RPMI7951 (cell line): ENCODE measurements around the gene TDRD12. TPM values are rescaled to one million over a fixed set of nuclear protein-coding genes. Genes with fewer than 3 reads are reported as not detected.
"Not testable (repeated sequence)": the region's sequence is repeated elsewhere in the genome, so short reads cannot be mapped to it uniquely, and the experiment has no call there.

Experiments used
- DNase-seq: peaks from one replicate; pipeline ENCODE4 v3.0.0-alpha.2; 2012; ENCODE audit warnings: low read depth
- total RNA-seq: library from RNA; depleted of rRNA; stranded (reverse); fragments of >200 nt; shearing (Covaris generic); gene quantifications from 2 replicates; pipeline ENCODE4 v1.2.3, GENCODE V29; 2014

TDRD12 gene
- total RNA-seq, 1 experiment from 2014 or later: not detected

- DNase-seq: peak; percentile 88
These were observed 110.9 kb downstream of the TDRD12 start for GRCh38 chr19:32830231-32831014.

DNA sequence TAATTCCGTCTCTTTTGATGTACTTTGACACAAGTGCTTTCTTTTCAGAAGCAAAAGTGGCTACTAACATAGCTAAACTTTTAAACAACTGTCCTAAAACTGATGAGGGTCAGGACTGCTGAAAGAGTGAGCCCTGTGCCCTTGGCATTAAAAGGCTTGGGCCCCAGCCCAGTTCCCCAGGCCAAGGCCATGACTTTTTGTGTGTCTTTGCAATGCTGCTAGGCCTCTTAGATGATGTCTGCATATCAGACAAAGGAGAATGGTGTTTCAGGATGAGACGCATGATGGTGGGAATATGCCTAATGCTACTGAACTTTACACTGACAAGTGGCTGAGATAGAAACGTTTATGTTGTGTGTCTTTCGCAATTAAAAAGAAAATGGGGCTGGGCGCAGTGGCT, 112.0 kb downstream of the TDRD12 start:
- DNase-seq: no peak

DNA sequence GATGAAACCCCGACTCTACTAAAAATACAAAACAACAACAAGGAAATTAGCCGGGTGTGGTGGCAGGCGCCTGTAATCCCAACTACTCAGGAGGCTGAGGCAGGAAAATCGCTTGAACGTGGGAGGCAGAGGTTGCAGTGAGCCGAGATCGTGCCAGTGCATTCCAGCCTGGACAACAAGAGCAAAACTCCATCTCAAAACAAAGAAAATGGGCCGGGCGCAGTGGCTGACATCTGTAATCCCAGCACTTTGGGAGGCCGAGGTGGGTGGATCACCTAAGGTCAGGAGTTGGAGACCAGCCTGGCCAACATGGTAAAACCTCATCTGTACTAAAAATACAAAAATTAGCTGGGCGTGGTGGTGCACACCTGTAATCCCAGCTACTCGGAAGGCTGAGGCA, 112.5 kb downstream of the TDRD12 start:
- not testable (repeated sequence) for DNase-seq

DNA sequence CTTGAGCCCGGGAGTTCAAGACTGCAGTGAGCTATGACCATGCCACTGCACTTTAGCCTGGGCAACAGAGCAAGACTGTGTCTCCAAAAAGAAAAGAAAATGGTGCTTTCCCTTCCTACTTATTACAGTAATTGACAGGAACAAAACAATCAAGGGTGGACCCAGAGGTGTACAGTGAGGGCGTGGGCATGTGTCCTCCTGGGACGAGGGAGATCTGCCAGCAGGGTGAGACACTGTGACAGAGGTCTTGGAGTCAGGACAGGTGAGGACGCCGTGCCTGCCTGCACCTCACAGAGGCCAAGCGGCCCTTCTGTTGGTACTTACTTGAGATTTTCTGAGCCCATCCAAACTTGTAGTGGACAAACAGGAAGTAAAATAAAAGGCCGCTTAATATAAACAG, 113.3 kb downstream of the TDRD12 start:
- DNase-seq: not testable (repeated sequence)

DNA sequence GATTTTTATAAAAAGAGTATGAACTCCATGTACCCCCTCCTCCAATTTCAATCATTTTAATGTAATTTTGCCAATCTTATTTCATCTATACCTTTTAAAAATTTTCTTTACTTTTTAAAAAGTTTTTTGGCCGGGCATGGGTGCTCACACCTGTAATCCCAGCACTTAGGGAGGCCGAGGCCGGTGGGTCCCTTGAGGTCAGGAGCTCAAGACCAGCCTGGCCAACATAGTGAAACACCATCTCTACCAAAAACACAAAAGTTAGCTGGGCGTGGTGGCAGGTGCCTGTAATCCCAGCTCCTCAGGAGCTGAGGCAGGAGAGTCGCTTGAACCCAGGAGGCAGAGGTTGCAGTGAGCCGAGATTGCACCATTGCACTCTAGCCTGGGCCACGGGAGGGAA, 113.8 kb downstream of the TDRD12 start:
- not testable (repeated sequence) for DNase-seq

DNA sequence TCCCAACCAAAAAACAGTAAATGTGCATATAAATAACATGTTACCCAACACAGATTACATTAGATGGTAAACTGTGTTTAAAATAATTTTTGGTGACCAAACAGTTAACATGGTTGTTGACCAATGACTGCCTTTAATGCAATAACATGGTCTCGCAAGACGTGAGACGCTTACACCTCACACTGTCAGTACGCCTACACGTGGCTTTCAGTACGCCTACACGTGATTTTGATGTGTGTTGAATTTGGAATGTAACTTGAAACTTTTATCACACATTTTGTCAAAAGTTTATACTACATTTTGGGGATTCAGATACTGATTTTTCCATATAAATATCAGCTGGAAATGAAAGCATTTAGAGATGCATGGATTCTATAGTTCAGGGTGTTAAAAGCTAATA, 118.0 kb downstream of the TDRD12 start:
- DNase-seq: no peak

DNA sequence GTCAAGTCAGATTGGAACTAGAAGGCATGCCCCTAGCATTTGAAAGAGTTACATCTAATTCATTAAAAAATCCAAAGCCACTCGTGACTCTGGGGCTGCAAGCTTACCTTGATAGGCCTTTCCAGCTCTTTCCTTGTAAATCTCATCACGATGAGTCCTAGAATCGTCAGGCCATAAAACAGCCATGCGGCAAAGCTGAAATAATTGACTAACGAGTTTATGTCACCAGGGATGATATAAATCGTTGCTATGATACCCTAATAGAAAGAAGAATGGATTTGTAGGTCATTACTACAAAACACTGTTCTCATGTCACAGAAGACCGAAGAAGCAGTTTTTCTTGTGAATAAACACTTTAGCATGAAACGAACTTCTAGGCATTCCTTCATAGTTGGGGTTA, 122.5 kb downstream of the TDRD12 start:
- no peak for DNase-seq

DNA sequence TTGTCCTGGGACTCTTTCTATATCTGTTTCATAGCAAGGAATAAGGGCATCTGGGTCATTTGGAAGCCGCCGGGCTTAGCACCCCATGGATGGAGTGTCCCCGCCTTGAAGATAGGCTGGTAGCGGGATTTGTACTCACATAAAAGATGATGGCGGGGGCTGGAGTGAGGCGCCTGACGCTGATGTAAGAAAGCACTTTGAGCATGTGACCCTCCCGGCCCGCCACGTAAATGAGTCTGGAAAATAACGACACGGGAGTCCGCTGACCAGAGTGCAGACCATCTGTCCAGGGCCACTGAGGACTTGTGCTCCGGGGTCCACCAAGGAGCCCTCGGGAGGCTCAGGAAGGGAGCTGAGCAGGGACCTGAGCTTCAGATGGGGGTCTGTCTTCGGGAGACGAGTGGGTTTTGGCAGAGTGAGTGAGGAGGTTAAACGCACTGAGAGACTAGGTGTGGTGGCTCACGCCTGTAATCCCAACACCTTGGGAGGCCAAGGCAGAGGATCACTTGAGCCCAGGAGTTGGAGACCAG, 124.2 kb downstream of the TDRD12 start:
- no peak for DNase-seq

GRCh38 chr19:32848035-32848434, 128.5 kb downstream of the TDRD12 start:
- not testable (repeated sequence) for DNase-seq

DNA sequence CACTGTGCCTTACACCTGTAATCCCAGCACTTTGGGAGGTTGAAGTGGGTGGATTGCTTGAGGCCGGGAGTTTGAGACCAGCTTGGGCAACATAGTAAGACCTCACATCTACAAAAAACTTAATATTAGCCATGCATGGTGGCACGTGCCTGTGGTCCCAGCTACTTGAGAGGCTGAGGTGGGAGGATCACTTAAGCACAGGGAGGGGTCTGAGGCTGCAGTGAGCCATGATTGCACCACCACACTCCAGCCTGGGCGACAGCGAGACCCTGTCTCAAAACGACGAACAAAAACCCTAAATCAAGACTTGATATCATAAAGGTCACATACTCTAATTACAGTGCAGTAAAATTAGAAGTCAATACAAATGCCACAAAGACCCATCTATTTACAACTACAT, 132.6 kb downstream of the TDRD12 start:
- DNase-seq: no peak

DNA sequence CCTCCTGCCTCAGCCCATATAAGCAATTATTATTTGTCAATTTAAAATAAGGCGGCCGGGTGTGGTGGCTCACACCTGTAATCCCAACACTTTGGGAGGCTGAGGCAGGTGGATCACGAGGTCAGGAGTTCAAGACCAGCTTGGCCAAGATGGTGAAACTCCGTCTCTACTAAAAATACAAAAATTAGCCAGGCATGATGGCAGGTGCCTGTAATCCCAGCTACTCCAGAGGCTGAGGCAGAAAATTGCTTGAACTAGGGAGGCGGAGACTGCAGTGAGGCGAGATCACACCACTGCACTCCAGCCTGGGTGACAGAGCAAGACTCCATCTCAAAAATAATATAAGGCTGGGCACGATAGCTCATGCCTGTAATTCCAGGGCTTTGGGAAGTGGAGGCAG, 137.3 kb downstream of the TDRD12 start:
- not testable (repeated sequence) for DNase-seq

GRCh38 chr19:32857584-32857983, 138.0 kb downstream of the TDRD12 start:
- DNase-seq: no peak

DNA sequence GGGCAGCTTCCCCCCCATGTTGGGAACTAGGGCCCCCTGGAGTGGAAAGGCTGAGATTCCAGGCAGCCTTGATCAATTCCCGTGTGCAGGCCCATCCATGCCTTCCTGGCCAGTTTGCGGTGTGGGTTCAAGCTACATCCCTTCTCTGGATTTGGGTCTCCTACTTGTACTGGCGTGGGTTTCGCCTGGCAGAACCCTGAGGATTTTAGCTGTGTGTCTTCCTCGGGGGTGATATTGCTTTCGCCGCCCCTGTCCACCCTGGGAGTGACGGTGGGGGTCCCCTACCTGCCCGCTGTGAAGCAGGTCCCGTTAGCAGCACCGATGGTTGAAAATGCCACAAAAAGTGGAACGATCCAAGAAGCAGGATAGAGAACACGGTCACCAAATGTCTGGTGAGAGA, 138.6 kb downstream of the TDRD12 start:
- no peak for DNase-seq

GRCh38 chr19:32858559-32858958, 139.0 kb downstream of the TDRD12 start:
- no peak for DNase-seq

DNA sequence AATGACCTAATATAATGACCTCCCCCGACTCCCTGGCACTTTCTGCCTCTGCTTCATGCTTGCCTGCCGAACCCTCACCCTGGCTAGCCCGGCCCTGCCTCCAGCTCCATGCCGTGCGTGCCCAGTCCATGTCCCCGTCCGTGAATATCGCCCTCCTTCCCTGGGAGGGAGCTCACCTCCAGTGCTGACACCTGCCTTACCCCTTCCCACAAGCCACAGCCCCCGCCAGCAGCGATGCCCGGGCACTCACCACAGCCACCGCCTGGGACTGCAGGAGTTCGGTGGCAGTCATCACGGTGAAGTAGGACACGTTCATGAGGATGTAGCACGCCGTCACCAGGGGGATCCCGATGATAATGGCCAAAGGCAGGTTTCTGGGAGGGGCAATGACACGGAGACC, 140.0 kb downstream of the TDRD12 start:
- no peak for DNase-seq

- DNase-seq: no peak
These were observed 142.0 kb downstream of the TDRD12 start for GRCh38 chr19:32861596-32861995.

GRCh38 chr19:32862173-32862572, 142.6 kb downstream of the TDRD12 start:
- no peak for DNase-seq

- DNase-seq: no peak
These were observed 143.2 kb downstream of the TDRD12 start for GRCh38 chr19:32862741-32863140.

DNA sequence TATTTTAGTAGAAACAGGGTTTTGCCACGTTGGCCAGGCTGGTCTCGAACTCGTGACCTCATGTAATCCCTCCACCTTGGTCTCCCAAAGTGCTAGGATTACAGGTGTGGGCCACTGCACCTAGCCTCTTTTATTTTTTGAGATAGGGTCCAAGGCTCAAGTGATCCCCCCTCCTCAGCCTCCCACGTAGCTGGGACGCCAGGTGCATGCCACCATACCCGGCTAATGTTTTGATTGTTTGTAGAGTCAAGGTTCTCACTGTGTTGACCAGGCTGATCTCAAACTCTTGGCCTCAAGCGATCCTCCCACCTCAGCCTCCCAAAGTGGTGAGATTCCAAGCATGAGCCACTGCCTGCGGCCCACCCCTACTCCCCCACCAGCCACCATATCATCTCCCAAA, 143.7 kb downstream of the TDRD12 start:
- DNase-seq: no peak

DNA sequence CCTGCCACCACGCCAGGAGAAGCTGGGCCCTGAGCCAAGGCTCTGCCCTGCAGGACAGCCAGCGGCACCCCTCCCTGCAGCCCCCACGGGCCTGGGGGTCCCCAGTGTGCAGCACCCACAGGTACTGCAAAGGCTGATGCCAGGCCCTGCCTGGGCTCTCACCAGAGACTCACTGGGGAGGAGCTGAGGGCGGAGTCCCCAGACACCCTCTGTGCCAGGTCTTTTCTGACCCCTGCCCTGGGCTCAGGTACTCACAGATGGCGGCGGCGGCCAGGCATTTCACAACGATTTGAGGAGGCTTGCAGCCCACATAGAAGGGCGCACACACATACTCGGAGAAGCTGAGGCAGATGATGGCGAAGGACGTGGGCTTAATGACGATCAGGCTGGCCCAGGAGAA, 144.3 kb downstream of the TDRD12 start:
- no peak for DNase-seq

- no peak for DNase-seq
These were observed 144.9 kb downstream of the TDRD12 start for GRCh38 chr19:32864318-32865007.

- no peak for DNase-seq
These were observed 145.8 kb downstream of the TDRD12 start for GRCh38 chr19:32865326-32865725.

GRCh38 chr19:32866061-32866460, 146.5 kb downstream of the TDRD12 start:
- DNase-seq: no peak
